Lower lobe of right lung (tissue), 2 donors: ENCODE measurements around the gene DNAJC18. TPM values are rescaled to one million over a fixed set of nuclear protein-coding genes. Genes with fewer than 3 reads are reported as not detected.

ENCODE experiments used
- ATAC-seq, 2 donors: fragments of 200-7000 bp; cut with Tn5 transposase; one replicate each; pipeline ENCODE4 v1.9.1; 2020 to 2022; ENCODE audit warnings: mild to moderate bottlenecking in 2 of 2, moderate library complexity in 2 of 2
- DNase-seq: peaks from one replicate; pipeline ENCODE4 v3.0.0-alpha.2; 2020
- H3K27ac ChIP-seq: fragments of 200-600 bp; one replicate; pipeline ENCODE4 v1.8.0; 2022
- H3K27me3 ChIP-seq: fragments of 200-600 bp; one replicate; pipeline ENCODE4 v1.8.0; 2022; ENCODE audit warnings: low read depth
- H3K36me3 ChIP-seq: fragments of 200-600 bp; one replicate; pipeline ENCODE4 v1.8.0; 2022; ENCODE audit warnings: mild to moderate bottlenecking
- H3K4me1 ChIP-seq: fragments of 200-600 bp; one replicate; pipeline ENCODE4 v1.8.0; 2022
- H3K4me3 ChIP-seq: fragments of 200-600 bp; one replicate; pipeline ENCODE4 v1.8.0; 2022; ENCODE audit warnings: mild to moderate bottlenecking
- H3K9me3 ChIP-seq: fragments of 200-600 bp; one replicate; pipeline ENCODE4 v1.8.0; 2022
- intact Hi-C: fragments of 100-400 bp; cut with DNase I; formaldehyde crosslinking; loops from one replicate; pipeline ENCODE4 v1.11.0; 2022
- total RNA-seq: library from RNA; stranded (reverse); fragmentation: NEBNext Ultra II Directional; extraction: Animal tissue kit (Norgen Biotek cat#: 25700); gene quantifications from one replicate; pipeline ENCODE4 v1.2.1, GENCODE V29; 2021
- TF ChIP-seq, protein P1 (sequence below): fragments of 200-600 bp; IDR thresholded peaks from one replicate; pipeline ENCODE4 v1.8.0; 2022; ENCODE audit warnings: antibody characterized with exemption, mild to moderate bottlenecking
- donor health status: DM: no; HTN: yes; CAD: no; lungs with severe emphysema.

The DNAJC18 gene
- total RNA-seq, 1 donor from 2014 or later = 10.0 TPM

DNA sequence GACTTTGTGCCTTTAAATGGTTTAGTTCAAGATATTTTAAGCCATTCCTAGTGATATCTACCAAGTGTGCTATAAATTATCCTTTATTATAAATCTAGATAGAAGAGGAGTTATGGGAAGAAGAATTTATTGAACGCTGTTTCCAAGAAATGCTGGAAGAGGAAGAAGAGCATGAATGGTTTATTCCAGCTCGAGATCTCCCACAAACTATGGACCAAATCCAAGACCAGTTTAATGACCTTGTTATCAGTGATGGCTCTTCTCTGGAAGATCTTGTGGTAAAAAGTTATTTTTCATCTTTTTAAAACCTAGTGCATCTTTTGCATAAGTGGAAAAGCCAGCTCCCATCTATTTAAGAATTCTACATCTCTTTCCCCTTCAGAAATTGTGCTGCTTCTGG is 74.9 kb downstream of the DNAJC18 start:
- no peak overlapping the region for H3K27ac ChIP-seq
- TF ChIP-seq, protein P1, sequence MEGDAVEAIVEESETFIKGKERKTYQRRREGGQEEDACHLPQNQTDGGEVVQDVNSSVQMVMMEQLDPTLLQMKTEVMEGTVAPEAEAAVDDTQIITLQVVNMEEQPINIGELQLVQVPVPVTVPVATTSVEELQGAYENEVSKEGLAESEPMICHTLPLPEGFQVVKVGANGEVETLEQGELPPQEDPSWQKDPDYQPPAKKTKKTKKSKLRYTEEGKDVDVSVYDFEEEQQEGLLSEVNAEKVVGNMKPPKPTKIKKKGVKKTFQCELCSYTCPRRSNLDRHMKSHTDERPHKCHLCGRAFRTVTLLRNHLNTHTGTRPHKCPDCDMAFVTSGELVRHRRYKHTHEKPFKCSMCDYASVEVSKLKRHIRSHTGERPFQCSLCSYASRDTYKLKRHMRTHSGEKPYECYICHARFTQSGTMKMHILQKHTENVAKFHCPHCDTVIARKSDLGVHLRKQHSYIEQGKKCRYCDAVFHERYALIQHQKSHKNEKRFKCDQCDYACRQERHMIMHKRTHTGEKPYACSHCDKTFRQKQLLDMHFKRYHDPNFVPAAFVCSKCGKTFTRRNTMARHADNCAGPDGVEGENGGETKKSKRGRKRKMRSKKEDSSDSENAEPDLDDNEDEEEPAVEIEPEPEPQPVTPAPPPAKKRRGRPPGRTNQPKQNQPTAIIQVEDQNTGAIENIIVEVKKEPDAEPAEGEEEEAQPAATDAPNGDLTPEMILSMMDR = no peak
- intact Hi-C loops = no loop called here
- DNase-seq (no peak), ATAC-seq (no peak)
- H3K4me3 ChIP-seq = no peak overlapping the region
- peaks cover 66% of the 10 kb centered on the region for H3K36me3 ChIP-seq
- H3K4me1 ChIP-seq = no peaks in the 10 kb centered on the region
- no peaks in the 10 kb centered on the region for H3K27me3 ChIP-seq
- no peaks in the 10 kb centered on the region for H3K9me3 ChIP-seq

DNA sequence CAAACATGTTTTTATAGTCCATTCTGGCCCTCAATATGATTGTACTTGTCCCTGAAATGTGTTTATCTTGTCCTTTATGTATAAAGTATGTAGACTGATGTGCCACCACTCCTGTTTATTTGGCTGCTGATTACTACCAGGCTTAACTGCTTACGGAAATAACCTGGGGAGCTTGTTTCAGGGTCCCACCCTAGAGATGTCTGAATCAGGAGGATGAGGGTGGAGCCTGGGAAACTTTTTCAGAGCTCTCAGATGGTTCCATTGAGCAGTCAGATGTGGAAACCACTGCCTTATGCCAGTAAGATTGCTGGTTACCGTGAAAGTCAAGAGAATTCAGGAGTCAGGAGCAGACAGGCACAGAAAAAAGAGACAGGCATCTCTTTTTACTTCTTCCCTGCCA is 75.4 kb downstream of the DNAJC18 start:
- no peak for ATAC-seq
- Histone ChIP-seq H3K4me1 (peaks cover 2% of the 10 kb centered on the region), H3K27ac (no peak overlapping the region), H3K4me3 (no peak overlapping the region), H3K27me3 (no peaks in the 10 kb centered on the region), H3K36me3 (peaks cover 61% of the 10 kb centered on the region), H3K9me3 (no peaks in the 10 kb centered on the region)
- intact Hi-C loops = no loop called here
- no peak for DNase-seq
- TF ChIP-seq, protein P1 = no peak

DNA sequence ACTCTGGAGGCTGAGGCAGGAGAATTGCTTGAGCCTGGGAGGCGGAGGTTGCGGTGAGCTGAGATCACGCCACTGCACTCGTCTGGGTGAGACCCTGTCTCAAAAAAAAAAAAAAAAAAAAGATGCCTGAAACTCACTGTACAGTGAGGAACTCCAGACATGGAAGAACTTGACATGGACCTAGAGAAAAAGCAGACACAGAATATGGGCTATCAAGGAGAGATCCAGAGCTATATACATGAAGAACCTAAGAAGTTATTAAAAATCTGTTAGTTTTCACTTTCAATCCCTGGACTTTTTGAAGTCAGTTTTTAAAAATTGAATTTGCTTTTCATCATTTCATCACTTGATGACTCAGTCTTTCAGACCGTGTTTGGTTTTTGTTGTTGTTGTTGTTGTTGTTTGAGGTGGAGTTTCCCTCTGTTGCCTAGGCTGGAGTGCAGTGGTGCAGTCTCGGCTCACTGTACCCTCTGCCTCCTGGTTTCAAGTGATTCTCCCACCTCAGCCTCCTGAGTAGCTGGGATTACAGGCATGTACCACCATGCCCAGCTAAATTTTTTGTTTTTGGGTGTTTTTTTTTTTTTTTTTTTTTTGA is 77.4 kb downstream of the DNAJC18 start:
- Histone ChIP-seq H3K9me3 (no peaks in the 10 kb centered on the region), H3K4me3 (no peak overlapping the region), H3K4me1 (peaks cover 17% of the 10 kb centered on the region), H3K27me3 (no peaks in the 10 kb centered on the region), H3K36me3 (peaks cover 41% of the 10 kb centered on the region), H3K27ac (no peak overlapping the region)
- intact Hi-C loops = no loop called here
- DNase-seq (no peak), ATAC-seq (no peak)
- TF ChIP-seq, protein P1 = no peak

DNA sequence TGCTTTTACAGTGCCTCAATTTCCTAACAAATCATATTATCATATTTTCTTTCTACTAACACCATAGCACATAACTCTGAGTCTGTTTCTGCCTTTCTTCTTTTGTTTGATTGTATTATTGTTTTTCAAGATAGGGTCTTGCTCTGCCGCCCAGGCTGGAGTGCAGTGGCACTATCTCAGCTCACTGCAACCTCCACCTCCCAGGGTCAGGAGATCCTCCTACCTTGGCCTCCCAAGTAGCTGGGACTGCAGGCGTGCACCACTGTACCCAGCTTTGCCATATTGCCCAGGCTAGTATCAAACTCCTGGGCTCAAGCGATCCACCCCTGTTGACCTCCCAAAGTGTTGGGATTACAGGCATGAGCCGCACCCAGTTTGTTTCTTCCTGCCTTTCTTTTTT is 78.9 kb downstream of the DNAJC18 start:
- intact Hi-C loops = no loop called here
- Histone ChIP-seq H3K27ac (no peak overlapping the region), H3K4me3 (no peak overlapping the region), H3K9me3 (no peaks in the 10 kb centered on the region), H3K36me3 (peaks cover 28% of the 10 kb centered on the region), H3K4me1 (peaks cover 18% of the 10 kb centered on the region), H3K27me3 (no peaks in the 10 kb centered on the region)
- TF ChIP-seq, protein P1 = no peak
- ATAC-seq (no peak), DNase-seq (no peak)

Other genes starting within 250 kb of the DNAJC18 start
- 40.6 TPM for gene SIL1, start 241.2 kb downstream of the DNAJC18 start, total RNA-seq
- gene MATR3, start 145.8 kb downstream of the DNAJC18 start, total RNA-seq = 176 TPM
- 84.1 TPM for gene PAIP2, start 97.7 kb downstream of the DNAJC18 start, total RNA-seq
- 1.4 TPM for gene SLC23A1, start 56.2 kb downstream of the DNAJC18 start, total RNA-seq
- 7.8 TPM for gene MZB1, start 49.6 kb downstream of the DNAJC18 start, total RNA-seq
- gene PROB1, start 44.4 kb downstream of the DNAJC18 start, total RNA-seq = 0.86 TPM
- 3.5 TPM for gene SPATA24, start 35.4 kb downstream of the DNAJC18 start, total RNA-seq
- 48.8 TPM for gene ECSCR, start 23.2 kb upstream of the DNAJC18 start, total RNA-seq
- not detected for gene SMIM33, start 31.5 kb upstream of the DNAJC18 start, total RNA-seq
- 120 TPM for gene STING1, start 43.2 kb upstream of the DNAJC18 start, total RNA-seq
- gene UBE2D2, start 121.8 kb upstream of the DNAJC18 start, total RNA-seq = 97.0 TPM
- gene CXXC5, start 208.8 kb upstream of the DNAJC18 start, total RNA-seq = 27.3 TPM